Nephron progenitor cell (in vitro differentiated cells): Measurements from ENCODE around the gene ZFP92.

Source experiments
- DNase-seq: peaks from one replicate; pipeline ENCODE4 v3.0.0; 2021
- H3K27ac Mint-ChIP-seq: 2 replicates; pipeline ENCODE4 v1.8.0; 2021; ENCODE audit warnings: mild to moderate bottlenecking, moderate library complexity, mixed read lengths
- H3K27me3 Mint-ChIP-seq: 2 replicates; pipeline ENCODE4 v1.8.0; 2021; ENCODE audit warnings: mild to moderate bottlenecking, low read depth, mixed read lengths; ENCODE audit not compliant: poor library complexity
- H3K36me3 Mint-ChIP-seq: 2 replicates; pipeline ENCODE4 v1.8.0; 2021; ENCODE audit warnings: low read depth, mixed read lengths
- H3K4me1 Mint-ChIP-seq: 2 replicates; pipeline ENCODE4 v1.8.0; 2021; ENCODE audit warnings: mixed read lengths
- H3K4me3 Mint-ChIP-seq: 2 replicates; pipeline ENCODE4 v1.8.0; 2021; ENCODE audit warnings: mild to moderate bottlenecking, moderate library complexity, mixed read lengths
- H3K9me3 Mint-ChIP-seq: 2 replicates; pipeline ENCODE4 v1.8.0; 2021; ENCODE audit warnings: mild to moderate bottlenecking, moderate library complexity, mixed read lengths
- TF ChIP-seq, protein P1 (sequence below): fragments of 200-600 bp; sonication (generic); IDR thresholded peaks from 2 replicates; pipeline ENCODE4 v1.5.0; 2021; ENCODE audit warnings: antibody characterized with exemption

Gene ZFP92

DNA sequence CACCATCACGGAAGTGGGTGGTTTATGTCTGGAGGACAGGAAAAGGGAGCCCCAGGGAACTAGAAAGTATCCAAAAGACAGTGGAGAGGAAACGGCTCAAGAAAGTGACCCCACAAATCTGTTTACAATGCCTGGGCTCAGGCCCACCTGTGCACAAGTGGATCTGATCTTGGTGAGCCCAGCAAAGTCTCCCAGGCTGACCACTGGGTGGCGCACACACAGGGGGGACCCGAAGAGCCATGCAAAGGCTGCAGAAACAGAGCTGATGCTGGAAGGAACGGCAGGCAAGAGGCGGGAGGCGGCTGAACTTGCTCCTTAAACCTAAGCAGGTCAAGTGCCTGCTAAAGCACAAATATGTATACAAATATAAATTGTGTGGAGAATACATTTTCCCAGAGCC lies 49.6 kb downstream of the ZFP92 start:
- Mint-ChIP-seq H3K9me3 (peaks cover 57% of the 10 kb centered on the region), H3K4me3 (no peak overlapping the region), H3K36me3 (peaks cover 17% of the 10 kb centered on the region), H3K4me1 (no peaks in the 10 kb centered on the region), H3K27ac (peak overlapping the region; percentile 42), H3K27me3 (no peaks in the 10 kb centered on the region)
- TF ChIP-seq, protein P1, sequence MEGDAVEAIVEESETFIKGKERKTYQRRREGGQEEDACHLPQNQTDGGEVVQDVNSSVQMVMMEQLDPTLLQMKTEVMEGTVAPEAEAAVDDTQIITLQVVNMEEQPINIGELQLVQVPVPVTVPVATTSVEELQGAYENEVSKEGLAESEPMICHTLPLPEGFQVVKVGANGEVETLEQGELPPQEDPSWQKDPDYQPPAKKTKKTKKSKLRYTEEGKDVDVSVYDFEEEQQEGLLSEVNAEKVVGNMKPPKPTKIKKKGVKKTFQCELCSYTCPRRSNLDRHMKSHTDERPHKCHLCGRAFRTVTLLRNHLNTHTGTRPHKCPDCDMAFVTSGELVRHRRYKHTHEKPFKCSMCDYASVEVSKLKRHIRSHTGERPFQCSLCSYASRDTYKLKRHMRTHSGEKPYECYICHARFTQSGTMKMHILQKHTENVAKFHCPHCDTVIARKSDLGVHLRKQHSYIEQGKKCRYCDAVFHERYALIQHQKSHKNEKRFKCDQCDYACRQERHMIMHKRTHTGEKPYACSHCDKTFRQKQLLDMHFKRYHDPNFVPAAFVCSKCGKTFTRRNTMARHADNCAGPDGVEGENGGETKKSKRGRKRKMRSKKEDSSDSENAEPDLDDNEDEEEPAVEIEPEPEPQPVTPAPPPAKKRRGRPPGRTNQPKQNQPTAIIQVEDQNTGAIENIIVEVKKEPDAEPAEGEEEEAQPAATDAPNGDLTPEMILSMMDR: peak; percentile 54
- peak; percentile 71 for DNase-seq
